Large intestine (tissue), 3 donors: ENCODE data around the gene VCAN. TPM values are rescaled to one million over a fixed set of nuclear protein-coding genes. Genes with fewer than 3 reads are reported as not detected.

Experiments
- DNase-seq, 2 donors: peaks; one replicate each; pipeline versions ENCODE4 v3.0.0 to v3.0.0-alpha.2; 2013
- H3K27ac ChIP-seq: one replicate; pipeline ENCODE4 v1.5.1; 2013; ENCODE audit warnings: low read length
- H3K27me3 ChIP-seq: 2 replicates; pipeline ENCODE4 v1.6.1; 2013; ENCODE audit warnings: low read length; ENCODE audit not compliant: control insufficient read depth, insufficient read depth
- H3K36me3 ChIP-seq: 2 replicates; pipeline ENCODE4 v1.6.1; 2013; ENCODE audit warnings: low read length; ENCODE audit not compliant: control insufficient read depth, insufficient read depth
- H3K4me1 ChIP-seq: one replicate; pipeline ENCODE4 v1.6.1; 2013; ENCODE audit warnings: low read length; ENCODE audit not compliant: control insufficient read depth, insufficient read depth
- H3K4me3 ChIP-seq: one replicate; pipeline ENCODE4 v1.5.1; 2013; ENCODE audit warnings: low read length
- H3K9me3 ChIP-seq: one replicate; pipeline ENCODE4 v1.6.1; 2013; ENCODE audit warnings: mild to moderate bottlenecking, low read depth, low read length, moderate library complexity; ENCODE audit not compliant: control insufficient read depth
- WGBS: methylation state at CpG from one replicate; pipeline ENCODE4 v1.1.5; 2013; ENCODE audit warnings: low lambda C conversion rate; ENCODE audit not compliant: insufficient coverage; 5-methylcytosine and 5-hydroxymethylcytosine counted together
- polyA plus RNA-seq: library from polyadenylated mRNA; unstranded; fragments of 120-200 nt; gene quantifications from one replicate; pipeline ENCODE4 v1.2.1, GENCODE V29; 2013

Gene VCAN
- polyA plus RNA-seq, 1 donor, result 82.7 TPM

GRCh38 chr5:83577036-83577636 is 105.6 kb downstream of the VCAN start:
- H3K9me3 ChIP-seq, result no peaks in the 10 kb centered on the region
- H3K27me3 ChIP-seq, result no peaks in the 10 kb centered on the region
- no peak overlapping the region for H3K27ac ChIP-seq
- H3K36me3 ChIP-seq, result no peaks in the 10 kb centered on the region
- peak in 1 of 2 donors; percentile 65 for DNase-seq
- no peaks in the 10 kb centered on the region for H3K4me1 ChIP-seq
- 40% methylated on average over 1 of the region's 4 CpGs for WGBS
- no peak overlapping the region for H3K4me3 ChIP-seq

GRCh38 chr5:83583859-83584258 is 112.3 kb downstream of the VCAN start:
- Histone ChIP-seq H3K27me3 (peaks cover 4% of the 10 kb centered on the region), H3K9me3 (no peaks in the 10 kb centered on the region), H3K4me3 (no peak overlapping the region), H3K27ac (no peak overlapping the region), H3K4me1 (no peaks in the 10 kb centered on the region), H3K36me3 (peaks cover 3% of the 10 kb centered on the region)
- no peak for DNase-seq

- H3K27me3 ChIP-seq, result peaks cover 4% of the 10 kb centered on the region
- no CpG with 5 or more reads among the region's 3 CpGs for WGBS
- H3K4me1 ChIP-seq, result no peaks in the 10 kb centered on the region
- DNase-seq, result no peak
- H3K9me3 ChIP-seq, result no peaks in the 10 kb centered on the region
- H3K36me3 ChIP-seq, result peaks cover 3% of the 10 kb centered on the region
- no peak overlapping the region for H3K27ac ChIP-seq
- no peak overlapping the region for H3K4me3 ChIP-seq
Measured at GRCh38 chr5:83586874-83587776, 115.6 kb downstream of the VCAN start.

- no peak for DNase-seq
- 56% methylated on average over 1 of the region's 1 CpG for WGBS
Measured at GRCh38 chr5:83589786-83590185, 118.2 kb downstream of the VCAN start.

GRCh38 chr5:83590966-83591365 is 119.4 kb downstream of the VCAN start:
- no peaks in the 10 kb centered on the region for H3K9me3 ChIP-seq
- no peak overlapping the region for H3K27ac ChIP-seq
- no peak overlapping the region for H3K4me3 ChIP-seq
- no CpG with 5 or more reads among the region's 4 CpGs for WGBS
- no peak for DNase-seq
- H3K4me1 ChIP-seq, result no peaks in the 10 kb centered on the region
- H3K27me3 ChIP-seq, result peaks cover 2% of the 10 kb centered on the region
- no peaks in the 10 kb centered on the region for H3K36me3 ChIP-seq

More at GRCh38 chr5:83589786-83590185, 118.2 kb downstream of the VCAN start:
- H3K36me3 ChIP-seq, result no peaks in the 10 kb centered on the region
- no peak overlapping the region for H3K4me3 ChIP-seq
- no peaks in the 10 kb centered on the region for H3K4me1 ChIP-seq
- H3K27ac ChIP-seq, result no peak overlapping the region
- no peaks in the 10 kb centered on the region for H3K9me3 ChIP-seq
- peaks cover 2% of the 10 kb centered on the region for H3K27me3 ChIP-seq

- Histone ChIP-seq H3K27me3 (no peaks in the 10 kb centered on the region), H3K4me3 (no peak overlapping the region), H3K9me3 (no peaks in the 10 kb centered on the region), H3K36me3 (no peaks in the 10 kb centered on the region), H3K4me1 (no peaks in the 10 kb centered on the region), H3K27ac (no peak overlapping the region)
- 93% methylated on average over 2 of the region's 3 CpGs for WGBS
- DNase-seq, result no peak
Measured at GRCh38 chr5:83595217-83595616, 123.7 kb downstream of the VCAN start.

GRCh38 chr5:83608122-83608521 is 136.6 kb downstream of the VCAN start:
- Histone ChIP-seq H3K4me3 (no peak overlapping the region), H3K27me3 (no peaks in the 10 kb centered on the region), H3K27ac (no peak overlapping the region), H3K9me3 (no peaks in the 10 kb centered on the region), H3K36me3 (no peaks in the 10 kb centered on the region), H3K4me1 (no peaks in the 10 kb centered on the region)
- peak; percentile 14 to 15 for DNase-seq
- 0% methylated on average over 1 of the region's 3 CpGs for WGBS

GRCh38 chr5:83614841-83615240 is 143.3 kb downstream of the VCAN start:
- Histone ChIP-seq H3K27me3 (no peaks in the 10 kb centered on the region), H3K36me3 (no peaks in the 10 kb centered on the region), H3K9me3 (no peaks in the 10 kb centered on the region), H3K27ac (no peak overlapping the region), H3K4me3 (no peak overlapping the region), H3K4me1 (no peaks in the 10 kb centered on the region)
- DNase-seq, result no peak

GRCh38 chr5:83628360-83628759 is 156.8 kb downstream of the VCAN start:
- WGBS, result 80% methylated on average over 1 of the region's 2 CpGs
- no peak for DNase-seq
- no peaks in the 10 kb centered on the region for H3K36me3 ChIP-seq
- H3K9me3 ChIP-seq, result no peaks in the 10 kb centered on the region
- no peaks in the 10 kb centered on the region for H3K4me1 ChIP-seq
- no peak overlapping the region for H3K4me3 ChIP-seq
- H3K27me3 ChIP-seq, result no peaks in the 10 kb centered on the region
- no peak overlapping the region for H3K27ac ChIP-seq
